ENCODE measurements around the gene CDC26. TPM values are rescaled to one million over a fixed set of nuclear protein-coding genes. Genes with fewer than 3 reads are reported as not detected.
A peak's percentile ranks its signal among the peaks of the same experiment; 100 is the strongest.

The CDC26 gene
- total RNA-seq (10 to 100 TPM; 15.8 to 18.0 TPM), total RNA-seq (8.5 to 26.3 (median 15.1) reads per million in 172 experiments)
- polyA plus RNA-seq (2013, experiment 1 of 2): 55.6 TPM
- polyA plus RNA-seq (2013, experiment 2 of 2): 48.5 TPM

DNA sequence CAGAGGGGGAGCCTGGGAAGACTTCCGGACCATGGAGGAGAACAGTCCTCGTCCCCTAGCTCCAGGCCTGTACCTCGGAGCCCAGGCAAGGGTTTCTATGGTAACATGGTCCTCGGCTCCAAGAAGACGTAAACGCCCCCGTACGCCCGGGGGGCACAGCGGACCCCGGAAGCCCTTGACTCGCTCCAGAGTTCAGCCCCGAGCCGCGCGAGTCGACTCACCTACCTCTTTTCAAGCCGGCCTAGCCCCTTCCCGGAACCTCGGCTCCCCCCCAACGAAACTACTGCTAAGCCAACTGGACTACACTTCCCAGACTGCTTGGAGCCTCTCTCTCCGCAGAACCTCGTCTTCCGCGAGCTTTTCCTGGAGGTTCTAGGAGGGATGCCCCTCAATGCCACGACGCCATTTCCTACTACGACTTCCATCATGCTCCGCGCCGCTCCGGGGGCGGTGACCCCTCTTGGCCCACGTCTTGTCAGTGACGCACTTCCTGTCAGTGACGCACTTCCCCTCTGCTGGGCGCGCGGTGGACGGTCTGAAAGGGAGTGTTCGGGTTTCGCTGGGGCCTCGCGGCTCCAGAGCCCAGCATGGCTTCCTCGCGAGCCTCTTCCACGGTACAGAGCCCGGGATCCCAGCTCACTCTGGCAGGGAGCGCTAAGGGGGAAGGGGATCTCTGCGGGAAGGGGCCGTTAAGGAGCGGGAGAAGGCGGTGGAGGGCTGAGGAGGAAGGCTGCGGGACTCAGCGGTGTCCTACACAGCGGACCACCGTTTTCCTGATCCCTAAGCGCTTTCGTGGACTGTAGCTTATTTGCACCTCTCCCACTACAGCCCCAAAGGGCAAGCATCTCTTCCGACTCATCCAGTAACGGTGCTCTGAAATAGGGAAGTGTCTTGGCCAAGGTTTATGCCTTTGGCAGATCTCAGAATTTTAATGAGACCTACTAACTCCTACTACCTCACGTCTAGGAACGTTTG, at the start of gene CDC26, which contains the start of gene PRPF4:
Gene CDC26 (minus strand): TSS at position 416 of the 975 bp plus-strand sequence. CDS start 3,065 bp downstream, outside the sequence.
Gene PRPF4 (plus strand): TSS at position 502 of the 975 bp plus-strand sequence. CDS start 86 bp downstream, at position 588.
- POLR2A ChIA-PET: interaction anchor here (0.7 to 2.6 kb wide), 14 partner anchors 10 to 306 kb away, joined by 3 to 29 read pairs (median 4); partner anchors contain the start of genes ALAD, C9orf43, FKBP15 and HDHD3
- Histone ChIP-seq H3K27me3 (ENCODE audit: control insufficient read depth in 1 of 2, insufficient read depth in 2 of 2, low read length in 2 of 2) (no peaks in the 10 kb centered on the region), H3K4me1 (ENCODE audit: insufficient read depth, low read length) (peaks cover 6% of the 10 kb centered on the region), H3K27ac (ENCODE audit: low read depth in 1 of 2, low read length in 2 of 2) (peak within 1 kb of the TSS; percentile 93 to 94), H3K36me3 (ENCODE audit: insufficient read depth, low read length) (peaks cover 61% of the 10 kb centered on the region), H3K4me3 (ENCODE audit: low read length) (peak within 1 kb of the TSS; percentile 77), H3K9me3 (ENCODE audit: control insufficient read depth in 1 of 2, insufficient read depth in 1 of 2, low read length in 2 of 2) (no peaks in the 10 kb centered on the region)
- H3K27ac Mint-ChIP-seq: no peak within 1 kb of the TSS
- TF ChIP-seq, protein P1, sequence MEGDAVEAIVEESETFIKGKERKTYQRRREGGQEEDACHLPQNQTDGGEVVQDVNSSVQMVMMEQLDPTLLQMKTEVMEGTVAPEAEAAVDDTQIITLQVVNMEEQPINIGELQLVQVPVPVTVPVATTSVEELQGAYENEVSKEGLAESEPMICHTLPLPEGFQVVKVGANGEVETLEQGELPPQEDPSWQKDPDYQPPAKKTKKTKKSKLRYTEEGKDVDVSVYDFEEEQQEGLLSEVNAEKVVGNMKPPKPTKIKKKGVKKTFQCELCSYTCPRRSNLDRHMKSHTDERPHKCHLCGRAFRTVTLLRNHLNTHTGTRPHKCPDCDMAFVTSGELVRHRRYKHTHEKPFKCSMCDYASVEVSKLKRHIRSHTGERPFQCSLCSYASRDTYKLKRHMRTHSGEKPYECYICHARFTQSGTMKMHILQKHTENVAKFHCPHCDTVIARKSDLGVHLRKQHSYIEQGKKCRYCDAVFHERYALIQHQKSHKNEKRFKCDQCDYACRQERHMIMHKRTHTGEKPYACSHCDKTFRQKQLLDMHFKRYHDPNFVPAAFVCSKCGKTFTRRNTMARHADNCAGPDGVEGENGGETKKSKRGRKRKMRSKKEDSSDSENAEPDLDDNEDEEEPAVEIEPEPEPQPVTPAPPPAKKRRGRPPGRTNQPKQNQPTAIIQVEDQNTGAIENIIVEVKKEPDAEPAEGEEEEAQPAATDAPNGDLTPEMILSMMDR (IDR thresholded peaks at IDR 0.05): no peak
- intact Hi-C loops (cut with DNase I, micrococcal nuclease): loop anchor here (1.0 to 10.0 kb wide), 11 partner anchors 53 to 1643 kb away; partner anchors contain the start of genes ALAD (in 1 of the 2), DNAJC25 (in 1 of the 2), FKBP15 (in 1 of the 2) and HDHD3 (in 1 of the 2)
- no peaks in the 10 kb centered on the region for H3K9me3 Mint-ChIP-seq
- DNase-seq: peak; percentile 88 to 98 (median 93)
- H3K36me3 Mint-ChIP-seq (ENCODE audit: low read depth): peaks cover 55% of the 10 kb centered on the region
- no peak within 1 kb of the TSS for H3K4me3 Mint-ChIP-seq
- CTCF ChIA-PET: interaction anchor here (0.7 to 2.4 kb wide), 12 partner anchors 53 to 382 kb away, joined by 3 to 21 read pairs (median 4); partner anchors contain the start of genes ALAD, C9orf43, POLE3 and SLC31A1
- ATAC-seq (ENCODE audit: poor library complexity): peak; percentile 91
- peaks cover 24% of the 10 kb centered on the region for H3K4me1 Mint-ChIP-seq (ENCODE audit: low read depth)
- no peaks in the 10 kb centered on the region for H3K27me3 Mint-ChIP-seq

DNA sequence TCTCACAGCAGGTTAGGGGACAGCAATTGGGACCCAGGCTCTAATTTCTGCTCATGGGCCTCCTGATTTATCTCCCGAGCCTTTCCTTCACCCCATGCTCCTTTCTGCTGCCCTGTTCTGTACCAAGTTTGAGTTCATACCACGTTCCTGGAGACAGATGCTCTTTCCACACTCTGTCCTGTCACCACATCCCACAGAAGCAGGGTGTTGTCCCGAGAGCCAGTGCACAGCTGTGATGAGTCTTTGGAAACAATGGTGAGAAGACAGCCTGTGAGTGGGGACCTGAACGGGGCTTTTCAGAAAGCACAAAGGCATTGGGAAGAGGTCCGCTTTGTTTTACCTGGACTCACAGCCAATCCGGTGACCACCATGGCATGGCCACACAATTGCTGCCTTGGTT, 47.3 kb upstream of the CDC26 start:
- CTCF ChIA-PET: no interaction called here
- no peaks in the 10 kb centered on the region for H3K27me3 ChIP-seq (ENCODE audit: control insufficient read depth in 1 of 2, insufficient read depth in 2 of 2, low read length in 2 of 2)
- no peaks in the 10 kb centered on the region for H3K9me3 ChIP-seq (ENCODE audit: control insufficient read depth in 1 of 2, insufficient read depth in 1 of 2, low read length in 2 of 2)
- no peaks in the 10 kb centered on the region for H3K36me3 ChIP-seq (ENCODE audit: insufficient read depth, low read length)
- no peak for DNase-seq
- H3K27ac ChIP-seq (ENCODE audit: low read depth in 1 of 2, low read length in 2 of 2): no peak overlapping the region
- H3K4me1 Mint-ChIP-seq (ENCODE audit: low read depth): no peaks in the 10 kb centered on the region
- no peaks in the 10 kb centered on the region for H3K4me1 ChIP-seq (ENCODE audit: insufficient read depth, low read length)
- ATAC-seq (ENCODE audit: poor library complexity): no peak
- intact Hi-C loops (cut with DNase I, micrococcal nuclease): no loop called here
- no peaks in the 10 kb centered on the region for H3K36me3 Mint-ChIP-seq (ENCODE audit: low read depth)
- H3K9me3 Mint-ChIP-seq: no peaks in the 10 kb centered on the region
- H3K27me3 Mint-ChIP-seq: no peaks in the 10 kb centered on the region
- no peak overlapping the region for H3K27ac Mint-ChIP-seq
- POLR2A ChIA-PET: no interaction called here
- TF ChIP-seq, protein P1 (IDR thresholded peaks at IDR 0.05): no peak
- H3K4me3 ChIP-seq (ENCODE audit: low read length): no peak overlapping the region
- no peak overlapping the region for H3K4me3 Mint-ChIP-seq

DNA sequence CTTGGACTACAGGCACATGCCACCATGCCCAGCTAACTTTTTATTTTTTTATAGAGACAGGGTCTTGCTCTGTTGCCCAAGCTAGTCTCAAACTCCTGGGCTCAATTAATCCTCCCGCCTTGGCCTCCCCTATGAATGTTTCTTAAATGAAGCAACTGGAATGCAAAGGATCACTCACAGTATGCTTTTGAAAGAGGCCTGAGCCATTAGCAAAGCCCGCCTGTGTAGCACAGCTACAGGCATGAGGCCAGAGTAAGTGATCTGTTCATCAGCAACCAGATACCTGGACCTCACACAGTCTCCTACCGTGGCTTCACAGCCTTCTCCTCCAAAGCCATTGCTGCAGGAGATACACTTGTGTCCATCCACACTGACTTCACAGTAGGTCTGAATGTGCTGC, 44.7 kb upstream of the CDC26 start:
- H3K27me3 Mint-ChIP-seq: no peaks in the 10 kb centered on the region
- H3K27ac Mint-ChIP-seq: no peak overlapping the region
- H3K4me1 Mint-ChIP-seq (ENCODE audit: low read depth): no peaks in the 10 kb centered on the region
- ChIA-PET CTCF (no interaction called here), POLR2A (no interaction called here)
- ATAC-seq (ENCODE audit: poor library complexity) (no peak), DNase-seq (no peak)
- no peaks in the 10 kb centered on the region for H3K4me1 ChIP-seq (ENCODE audit: insufficient read depth, low read length)
- H3K4me3 Mint-ChIP-seq: no peak overlapping the region
- no peak overlapping the region for H3K27ac ChIP-seq (ENCODE audit: low read depth in 1 of 2, low read length in 2 of 2)
- H3K9me3 ChIP-seq (ENCODE audit: control insufficient read depth in 1 of 2, insufficient read depth in 1 of 2, low read length in 2 of 2): no peaks in the 10 kb centered on the region
- TF ChIP-seq, protein P1 (IDR thresholded peaks at IDR 0.05): no peak
- intact Hi-C loops (cut with DNase I, micrococcal nuclease): no loop called here
- no peaks in the 10 kb centered on the region for H3K36me3 Mint-ChIP-seq (ENCODE audit: low read depth)
- no peaks in the 10 kb centered on the region for H3K36me3 ChIP-seq (ENCODE audit: insufficient read depth, low read length)
- H3K9me3 Mint-ChIP-seq: no peaks in the 10 kb centered on the region
- H3K4me3 ChIP-seq (ENCODE audit: low read length): no peak overlapping the region
- H3K27me3 ChIP-seq (ENCODE audit: control insufficient read depth in 1 of 2, insufficient read depth in 2 of 2, low read length in 2 of 2): no peaks in the 10 kb centered on the region
